ENCODE data around the gene LMO7. TPM values are rescaled to one million over a fixed set of nuclear protein-coding genes. Genes with fewer than 3 reads are reported as not detected.
A peak's percentile ranks its signal among the peaks of the same experiment; 100 is the strongest.

Gene LMO7
- total and polyA plus RNA-seq, 4 donors: 17.5 to 69.6 (median 38.2) TPM

DNA sequence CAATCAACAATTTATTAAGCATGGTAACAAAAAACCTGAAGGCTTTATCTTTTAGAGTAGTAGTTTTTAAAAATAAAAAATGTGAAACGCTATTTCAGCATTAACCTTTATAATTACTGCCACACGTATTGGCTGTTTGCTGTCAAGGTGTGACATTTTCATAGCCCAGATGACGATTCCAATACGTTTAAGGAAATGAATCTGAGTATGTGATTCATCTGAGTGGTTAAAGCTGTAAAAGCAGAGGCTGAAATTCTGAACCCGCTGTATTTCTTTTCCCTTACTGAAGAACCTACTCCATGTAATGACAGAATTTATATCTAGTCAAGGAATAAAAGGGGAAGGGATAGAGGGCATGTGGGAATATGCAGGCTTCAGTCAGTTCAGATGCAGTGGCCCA lies 166.0 kb downstream of the LMO7 start (continued):
- TF ChIP-seq, protein P1, sequence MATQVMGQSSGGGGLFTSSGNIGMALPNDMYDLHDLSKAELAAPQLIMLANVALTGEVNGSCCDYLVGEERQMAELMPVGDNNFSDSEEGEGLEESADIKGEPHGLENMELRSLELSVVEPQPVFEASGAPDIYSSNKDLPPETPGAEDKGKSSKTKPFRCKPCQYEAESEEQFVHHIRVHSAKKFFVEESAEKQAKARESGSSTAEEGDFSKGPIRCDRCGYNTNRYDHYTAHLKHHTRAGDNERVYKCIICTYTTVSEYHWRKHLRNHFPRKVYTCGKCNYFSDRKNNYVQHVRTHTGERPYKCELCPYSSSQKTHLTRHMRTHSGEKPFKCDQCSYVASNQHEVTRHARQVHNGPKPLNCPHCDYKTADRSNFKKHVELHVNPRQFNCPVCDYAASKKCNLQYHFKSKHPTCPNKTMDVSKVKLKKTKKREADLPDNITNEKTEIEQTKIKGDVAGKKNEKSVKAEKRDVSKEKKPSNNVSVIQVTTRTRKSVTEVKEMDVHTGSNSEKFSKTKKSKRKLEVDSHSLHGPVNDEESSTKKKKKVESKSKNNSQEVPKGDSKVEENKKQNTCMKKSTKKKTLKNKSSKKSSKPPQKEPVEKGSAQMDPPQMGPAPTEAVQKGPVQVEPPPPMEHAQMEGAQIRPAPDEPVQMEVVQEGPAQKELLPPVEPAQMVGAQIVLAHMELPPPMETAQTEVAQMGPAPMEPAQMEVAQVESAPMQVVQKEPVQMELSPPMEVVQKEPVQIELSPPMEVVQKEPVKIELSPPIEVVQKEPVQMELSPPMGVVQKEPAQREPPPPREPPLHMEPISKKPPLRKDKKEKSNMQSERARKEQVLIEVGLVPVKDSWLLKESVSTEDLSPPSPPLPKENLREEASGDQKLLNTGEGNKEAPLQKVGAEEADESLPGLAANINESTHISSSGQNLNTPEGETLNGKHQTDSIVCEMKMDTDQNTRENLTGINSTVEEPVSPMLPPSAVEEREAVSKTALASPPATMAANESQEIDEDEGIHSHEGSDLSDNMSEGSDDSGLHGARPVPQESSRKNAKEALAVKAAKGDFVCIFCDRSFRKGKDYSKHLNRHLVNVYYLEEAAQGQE (IDR thresholded peaks at IDR 0.05): no peak
- no peak for TF ChIP-seq JUND (IDR thresholded peaks at IDR 0.05)

DNA sequence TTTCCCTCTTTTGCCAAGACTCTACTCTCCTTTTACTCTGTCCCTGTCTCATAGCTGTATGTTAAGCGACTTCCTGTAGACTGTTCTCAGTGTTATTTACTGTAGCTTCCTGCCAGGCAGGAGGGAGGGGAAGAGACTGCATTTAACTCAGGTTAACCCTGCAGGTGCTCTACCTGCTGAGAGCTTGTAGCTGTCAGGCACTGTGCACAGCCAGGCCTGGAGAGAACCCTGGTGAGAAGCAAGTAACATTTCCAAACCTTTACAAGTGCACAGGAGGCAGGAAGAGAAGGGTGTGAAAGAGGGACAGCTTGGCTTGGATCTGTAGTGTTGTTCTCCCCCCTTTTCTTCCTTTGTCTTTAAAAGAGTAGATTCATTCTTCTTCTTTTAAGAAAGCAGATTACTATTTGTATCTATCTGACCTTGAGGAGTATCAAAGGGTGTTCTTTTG lies 167.1 kb downstream of the LMO7 start:
- Histone ChIP-seq H3K4me1 (ENCODE audit: control insufficient read depth in 4 of 4, insufficient read depth in 4 of 4, low read length in 3 of 4) (peaks cover 0 to 2% (median 0%) of the 10 kb centered on the region in 4 donors), H3K36me3 (ENCODE audit: control insufficient read depth in 4 of 4, insufficient read depth in 3 of 4, low read depth in 1 of 4, low read length in 3 of 4) (peaks cover 1 to 40% (median 30%) of the 10 kb centered on the region in 4 donors), H3K27ac (ENCODE audit: low read depth in 1 of 2, low read length in 2 of 2) (peak overlapping the region in 1 of 2 donors; percentile 35), H3K4me3 (ENCODE audit: low read depth in 1 of 3, low read length in 3 of 3) (no peak overlapping the region), H3K9me3 (ENCODE audit: control insufficient read depth in 4 of 4, low read length in 3 of 4) (no peaks in the 10 kb centered on the region), H3K27me3 (ENCODE audit: control insufficient read depth in 4 of 4, insufficient read depth in 4 of 4, low read length in 3 of 4) (no peaks in the 10 kb centered on the region), H3K9ac (ENCODE audit: low read depth in 1 of 2, low read length in 2 of 2) (no peak overlapping the region)
- TF ChIP-seq, protein P1 (IDR thresholded peaks at IDR 0.05): no peak
- TF ChIP-seq, protein P2, sequence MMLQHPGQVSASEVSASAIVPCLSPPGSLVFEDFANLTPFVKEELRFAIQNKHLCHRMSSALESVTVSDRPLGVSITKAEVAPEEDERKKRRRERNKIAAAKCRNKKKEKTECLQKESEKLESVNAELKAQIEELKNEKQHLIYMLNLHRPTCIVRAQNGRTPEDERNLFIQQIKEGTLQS (IDR thresholded peaks at IDR 0.05): no peak
- TF ChIP-seq, protein P3, sequence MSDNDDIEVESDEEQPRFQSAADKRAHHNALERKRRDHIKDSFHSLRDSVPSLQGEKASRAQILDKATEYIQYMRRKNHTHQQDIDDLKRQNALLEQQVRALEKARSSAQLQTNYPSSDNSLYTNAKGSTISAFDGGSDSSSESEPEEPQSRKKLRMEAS (IDR thresholded peaks at IDR 0.05): no peak
- no peak for TF ChIP-seq GABPA (IDR thresholded peaks at IDR 0.05 in 1 of 2, conservative IDR thresholded peaks at IDR 0.05 in 1 of 2)
- no peak for TF ChIP-seq EGR1 (IDR thresholded peaks at IDR 0.05; ENCODE audit: low read depth in 2 of 2)
- TF ChIP-seq JUND (IDR thresholded peaks at IDR 0.05): no peak
- TF ChIP-seq, protein P4, sequence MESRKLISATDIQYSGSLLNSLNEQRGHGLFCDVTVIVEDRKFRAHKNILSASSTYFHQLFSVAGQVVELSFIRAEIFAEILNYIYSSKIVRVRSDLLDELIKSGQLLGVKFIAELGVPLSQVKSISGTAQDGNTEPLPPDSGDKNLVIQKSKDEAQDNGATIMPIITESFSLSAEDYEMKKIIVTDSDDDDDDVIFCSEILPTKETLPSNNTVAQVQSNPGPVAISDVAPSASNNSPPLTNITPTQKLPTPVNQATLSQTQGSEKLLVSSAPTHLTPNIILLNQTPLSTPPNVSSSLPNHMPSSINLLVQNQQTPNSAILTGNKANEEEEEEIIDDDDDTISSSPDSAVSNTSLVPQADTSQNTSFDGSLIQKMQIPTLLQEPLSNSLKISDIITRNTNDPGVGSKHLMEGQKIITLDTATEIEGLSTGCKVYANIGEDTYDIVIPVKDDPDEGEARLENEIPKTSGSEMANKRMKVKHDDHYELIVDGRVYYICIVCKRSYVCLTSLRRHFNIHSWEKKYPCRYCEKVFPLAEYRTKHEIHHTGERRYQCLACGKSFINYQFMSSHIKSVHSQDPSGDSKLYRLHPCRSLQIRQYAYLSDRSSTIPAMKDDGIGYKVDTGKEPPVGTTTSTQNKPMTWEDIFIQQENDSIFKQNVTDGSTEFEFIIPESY (IDR thresholded peaks at IDR 0.05): no peak
- 22% methylated on average over 1 of the region's 1 CpG for WGBS
- no peak for DNase-seq (ENCODE audit: low spot score)

DNA sequence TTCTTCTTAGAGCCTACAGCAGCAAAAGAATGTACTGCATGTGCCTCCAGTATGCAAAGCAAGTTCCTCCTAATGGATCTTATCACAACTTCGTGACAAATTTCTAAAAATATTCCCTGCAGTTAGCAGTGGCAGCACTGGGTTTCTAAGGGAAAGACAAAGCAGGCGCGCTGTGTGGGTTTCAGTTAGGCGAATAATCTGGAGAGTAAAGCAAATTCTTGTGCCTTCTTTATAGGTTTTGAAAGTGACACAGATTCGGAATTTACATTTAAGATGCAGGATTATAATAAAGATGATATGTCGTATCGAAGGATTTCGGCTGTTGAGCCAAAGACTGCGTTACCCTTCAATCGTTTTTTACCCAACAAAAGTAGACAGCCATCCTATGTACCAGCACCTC lies 167.9 kb downstream of the LMO7 start:
- 85% methylated on average over 10 of the region's 10 CpGs for WGBS

More for the DNA sequence above, 167.9 kb downstream of the LMO7 start:
- H3K36me3 ChIP-seq (ENCODE audit: control insufficient read depth in 4 of 4, insufficient read depth in 3 of 4, low read depth in 1 of 4, low read length in 3 of 4): peaks cover 1 to 40% (median 30%) of the 10 kb centered on the region in 4 donors
- TF ChIP-seq FOXA2 (IDR thresholded peaks at IDR 0.05) (no peak), NR2F2 (IDR thresholded peaks at IDR 0.05) (no peak), JUND (IDR thresholded peaks at IDR 0.05) (no peak), HNF4A (conservative IDR thresholded peaks at IDR 0.05) (no peak), RAD21 (IDR thresholded peaks at IDR 0.05) (no peak), GABPA (IDR thresholded peaks at IDR 0.05 in 1 of 2, conservative IDR thresholded peaks at IDR 0.05 in 1 of 2) (no peak), TAF1 (conservative IDR thresholded peaks at IDR 0.05) (no peak), HNF4G (IDR thresholded peaks at IDR 0.05) (no peak), SP1 (IDR thresholded peaks at IDR 0.05) (no peak)
- TF ChIP-seq, protein P4 (IDR thresholded peaks at IDR 0.05): no peak
- TF ChIP-seq, protein P2 (IDR thresholded peaks at IDR 0.05): no peak
- no peaks in the 10 kb centered on the region for H3K27me3 ChIP-seq (ENCODE audit: control insufficient read depth in 4 of 4, insufficient read depth in 4 of 4, low read length in 3 of 4)
- no peak for DNase-seq (ENCODE audit: low spot score)
- H3K9me3 ChIP-seq (ENCODE audit: control insufficient read depth in 4 of 4, low read length in 3 of 4): no peaks in the 10 kb centered on the region
- H3K4me1 ChIP-seq (ENCODE audit: control insufficient read depth in 4 of 4, insufficient read depth in 4 of 4, low read length in 3 of 4): peaks cover 0 to 2% (median 0%) of the 10 kb centered on the region in 4 donors
- peak overlapping the region in 1 of 2 donors; percentile 23 for H3K9ac ChIP-seq (ENCODE audit: low read depth in 1 of 2, low read length in 2 of 2)
- peak overlapping the region in 1 of 3 donors; percentile 8 for H3K4me3 ChIP-seq (ENCODE audit: low read depth in 1 of 3, low read length in 3 of 3)
- H3K27ac ChIP-seq (ENCODE audit: low read depth in 1 of 2, low read length in 2 of 2): no peak overlapping the region
